IMR-90 (cell line): ENCODE measurements around the gene CLPTM1. TPM values are rescaled to one million over a fixed set of nuclear protein-coding genes. Genes with fewer than 3 reads are reported as not detected.
A peak's percentile ranks its signal among the peaks of the same experiment; 100 is the strongest.

Experiments used
- ATAC-seq: fragments of 200-7000 bp; cut with Tn5 transposase; 2 replicates; pipeline ENCODE4 v1.9.1; 2020; ENCODE audit warnings: low read depth, mild to moderate bottlenecking, moderate library complexity
- BruUV-seq: library from RNA; stranded (reverse); fragments of 400-500 nt; replicated peaks from 2 replicates; lab custom pipeline; 2021; lab: Mats Ljungman, UMichigan
- CTCF ChIA-PET: fragments of 300-600 bp; formaldehyde crosslinking; extraction: SDS; loops from one replicate; lab custom pipeline; 2021; ENCODE audit warnings: antibody characterized with exemption; lab: Yijun Ruan, JAX
- POLR2A ChIA-PET: fragments of 300-600 bp; sonication (Branson Sonifier 250); formaldehyde crosslinking; loops from one replicate; lab custom pipeline; 2022; ENCODE audit warnings: antibody characterized with exemption; ENCODE audit not compliant: unreplicated experiment; lab: Charles Lee
- DNase-seq: peaks from one replicate; pipeline ENCODE4 v3.0.0; 2013
- H2AFZ ChIP-seq: replicated peaks from 2 replicates; pipeline ENCODE3; 2013; ENCODE audit warnings: low read length, mild to moderate bottlenecking; ENCODE audit not compliant: poor library complexity
- H2AK5ac ChIP-seq: 2 replicates; pipeline ENCODE4 v1.6.1; 2013; ENCODE audit warnings: low read depth, low read length, inconsistent platforms
- H2AK9ac ChIP-seq: replicated peaks from 2 replicates; pipeline ENCODE3; 2013; ENCODE audit warnings: mild to moderate bottlenecking, low read depth, low read length, moderate library complexity; ENCODE audit not compliant: poor library complexity
- H2BK120ac ChIP-seq: 2 replicates; pipeline ENCODE4 v1.6.1; 2013; ENCODE audit warnings: low read depth, low read length, inconsistent platforms
- H2BK15ac ChIP-seq: 3 replicates; pipeline ENCODE4 v1.6.1; 2013; ENCODE audit warnings: low read depth, low read length, inconsistent platforms
- H2BK20ac ChIP-seq: 2 replicates; pipeline ENCODE4 v1.6.1; 2013; ENCODE audit warnings: low read depth, mild to moderate bottlenecking, inconsistent platforms, low read length, moderate library complexity
- H2BK5ac ChIP-seq: 2 replicates; pipeline ENCODE4 v1.6.1; 2013; ENCODE audit warnings: mild to moderate bottlenecking, low read depth, low read length, inconsistent platforms; ENCODE audit not compliant: poor library complexity, severe bottlenecking
- H3K14ac ChIP-seq: replicated peaks from 2 replicates; pipeline ENCODE4 v1.6.1; 2013; ENCODE audit warnings: low read depth, low read length, inconsistent platforms
- H3K18ac ChIP-seq: 2 replicates; pipeline ENCODE4 v1.6.1; 2013; ENCODE audit warnings: low read depth, low read length, control low read depth
- H3K23ac ChIP-seq: 2 replicates; pipeline ENCODE4 v1.6.1; 2013; ENCODE audit warnings: low read depth, low read length, inconsistent platforms
- H3K27ac ChIP-seq: 2 replicates; pipeline ENCODE4 v1.5.1; 2013; ENCODE audit warnings: mild to moderate bottlenecking, control low read depth, low read length; ENCODE audit not compliant: insufficient read depth
- H3K27me3 ChIP-seq: 2 replicates; pipeline ENCODE4 v1.6.1; 2013; ENCODE audit warnings: low read length; ENCODE audit not compliant: control insufficient read depth, insufficient read depth
- H3K36me3 ChIP-seq: 2 replicates; pipeline ENCODE4 v1.6.1; 2013; ENCODE audit warnings: low read length, mixed read lengths; ENCODE audit not compliant: control insufficient read depth, insufficient read depth
- H3K4ac ChIP-seq: 2 replicates; pipeline ENCODE4 v1.6.1; 2013; ENCODE audit warnings: low read depth, low read length, inconsistent platforms
- H3K4me1 ChIP-seq: 2 replicates; pipeline ENCODE4 v1.6.1; 2013; ENCODE audit warnings: low read length, mixed read lengths; ENCODE audit not compliant: control insufficient read depth, insufficient read depth
- H3K4me2 ChIP-seq: 2 replicates; pipeline ENCODE4 v1.6.1; 2013; ENCODE audit warnings: low read depth, mild to moderate bottlenecking, control low read depth, low read length, moderate library complexity
- H3K4me3 ChIP-seq: 2 replicates; pipeline ENCODE4 v1.5.1; 2013; ENCODE audit warnings: low read depth, mild to moderate bottlenecking, control low read depth, low read length, moderate library complexity; ENCODE audit not compliant: insufficient read depth
- H3K56ac ChIP-seq: 2 replicates; pipeline ENCODE4 v1.6.1; 2013; ENCODE audit warnings: low read length, inconsistent platforms; ENCODE audit not compliant: insufficient read depth; ENCODE audit errors: extremely low read depth
- H3K79me1 ChIP-seq, 2 experiments: 2 replicates each; pipeline ENCODE4 v1.6.1; 2013; ENCODE audit warnings: low read length in 2 of 2, inconsistent platforms in 1 of 2, low read depth in 1 of 2
- H3K9ac ChIP-seq: 2 replicates; pipeline ENCODE4 v1.6.1; 2013; ENCODE audit warnings: low read depth, low read length, control low read depth
- H3K9me1 ChIP-seq: 2 replicates; pipeline ENCODE4 v1.6.1; 2013; ENCODE audit warnings: low read length, inconsistent platforms; ENCODE audit not compliant: insufficient read depth
- H3K9me3 ChIP-seq: 2 replicates; pipeline ENCODE4 v1.6.1; 2013; ENCODE audit warnings: low read length; ENCODE audit not compliant: control insufficient read depth, insufficient read depth
- H4K20me1 ChIP-seq: 2 replicates; pipeline ENCODE4 v1.6.1; 2013; ENCODE audit warnings: low read length, inconsistent platforms; ENCODE audit not compliant: insufficient read depth
- H4K5ac ChIP-seq: 2 replicates; pipeline ENCODE4 v1.6.1; 2013; ENCODE audit warnings: mild to moderate bottlenecking, low read depth, low read length, control low read depth
- H4K8ac ChIP-seq, 2 experiments: 2 replicates each; pipeline ENCODE4 v1.6.1; 2013; ENCODE audit warnings: low read depth in 2 of 2, low read length in 2 of 2, control low read depth in 1 of 2, inconsistent platforms in 1 of 2
- H4K91ac ChIP-seq: 2 replicates; pipeline ENCODE4 v1.6.1; 2013; ENCODE audit warnings: low read depth, low read length, inconsistent platforms; ENCODE audit not compliant: insufficient read depth
- CEBPB ChIP-seq: IDR thresholded peaks from 2 replicates; pipeline ENCODE4 v1.6.1; 2012; ENCODE audit warnings: low read depth, low read length, improper control_type of control experiment
- MXI1 ChIP-seq: IDR thresholded peaks from 2 replicates; pipeline ENCODE4 v1.6.1; 2012; ENCODE audit warnings: low read depth, mild to moderate bottlenecking, low read length, moderate library complexity, borderline replicate concordance
- WGBS, 2 experiments: methylation state at CpG; one replicate each; pipeline versions ENCODE4 v1.1.5 to v1.1.7; 2013; ENCODE audit warnings: missing lambda C conversion rate in 2 of 2; ENCODE audit not compliant: insufficient read length in 1 of 2; ENCODE audit errors: extremely low coverage in 2 of 2; 5-methylcytosine and 5-hydroxymethylcytosine counted together
- dilution Hi-C: fragments of 300-500 bp; cut with HindIII; formaldehyde crosslinking; loops from one replicate; pipeline ENCODE4 v1.14.3; 2018; ENCODE audit warnings: low sequenced_read_pairs; ENCODE audit not compliant: unreplicated experiment
- in situ Hi-C: fragments of 300-500 bp; cut with MboI; formaldehyde crosslinking; loops from 3 replicates; pipeline ENCODE4 v1.14.3; 2019; ENCODE audit warnings: low sequenced_read_pairs, inconsistent platforms, mixed read lengths
- intact Hi-C: fragments of 100-400 bp; cut with micrococcal nuclease; formaldehyde crosslinking; loops from 2 replicates; pipeline ENCODE4 v1.10.0; 2022
- polyA plus RNA-seq, 3 experiments: library from polyadenylated mRNA; depleted of rRNA; stranded (reverse); fragments of >200 nt; gene quantifications; 2 replicates each; pipeline ENCODE4 v1.2.3, GENCODE V29; 2012; ENCODE audit warnings: low replicate concordance in 1 of 3
- total RNA-seq: library from RNA; depleted of rRNA; stranded (reverse); fragments of >200 nt; gene quantifications from 2 replicates; pipeline ENCODE4 v1.2.3, GENCODE V29; 2012

The CLPTM1 gene
- total and polyA plus RNA-seq, 2 of the 4 experiments (the other 2 are of a cell fraction), result 23.8 to 88.8 TPM

GRCh38 chr19:44939668-44940067 is 15.5 kb upstream of the CLPTM1 start:
- intact Hi-C loops (no loop called here), in situ Hi-C loops (no loop called here), dilution Hi-C loops (no loop called here)
- no peak overlapping the region for H3K27ac ChIP-seq
- no peak overlapping the region for H3K14ac ChIP-seq
- no peak for ATAC-seq
- CTCF ChIA-PET, result no interaction called here
- H3K56ac ChIP-seq, result no peak overlapping the region
- no peak overlapping the region for H3K18ac ChIP-seq
- H3K9ac ChIP-seq, result no peak overlapping the region
- no peaks in the 10 kb centered on the region for H3K36me3 ChIP-seq
- no peak overlapping the region for H3K23ac ChIP-seq
- H3K4ac ChIP-seq, result no peak overlapping the region
- no peak overlapping the region for H2AK9ac ChIP-seq
- BruUV-seq, result no TSS peak
- no peaks in the 10 kb centered on the region for H4K20me1 ChIP-seq
- TF ChIP-seq CEBPB (peak; percentile 56), MXI1 (no peak)
- H3K4me3 ChIP-seq, result no peak overlapping the region
- WGBS, 2 experiments, result 75% methylated on average over 3 of the region's 5 CpGs; no CpG with 5 or more reads in 1 of the 2 experiments
- no peak overlapping the region for H4K8ac ChIP-seq
- H2BK15ac ChIP-seq, result no peak overlapping the region
- H4K5ac ChIP-seq, result no peak overlapping the region
- H3K9me1 ChIP-seq, result no peaks in the 10 kb centered on the region
- no peaks in the 10 kb centered on the region for H3K9me3 ChIP-seq
- no peak overlapping the region for H4K91ac ChIP-seq
- no peaks in the 10 kb centered on the region for H3K79me1 ChIP-seq
- H2AK5ac ChIP-seq, result no peak overlapping the region
- no peak overlapping the region for H3K4me2 ChIP-seq
- no peak for DNase-seq
- peaks cover 1% of the 10 kb centered on the region; the same call in 1 of the 2 replicates for H3K27me3 ChIP-seq
- no peak overlapping the region for H2BK20ac ChIP-seq
- POLR2A ChIA-PET, result no interaction called here
- H2BK5ac ChIP-seq, result no peak overlapping the region
- H2AFZ ChIP-seq, result no peak overlapping the region
- no peak overlapping the region for H2BK120ac ChIP-seq
- H3K4me1 ChIP-seq, result no peaks in the 10 kb centered on the region
